NOMO-1 (cell line): ENCODE results near the gene FAM236B.
"Not testable (repeated sequence)": the region's sequence is repeated elsewhere in the genome, so short reads cannot be mapped to it uniquely, and the experiment has no call there.

Experiments used
- DNase-seq, 2 experiments: peaks; one replicate each; lab custom pipeline; 2025; ENCODE audit not compliant: unreplicated experiment in 2 of 2; lab: John Stamatoyannopoulos, UW

Gene FAM236B

GRCh38 chrX:72782560-72782959 lies at the start of gene FAM236B:
Gene FAM236B (minus strand): TSS chrX:72782660. CDS start chrX:72782560, 100 bp downstream.
- DNase-seq, result not testable (repeated sequence)

GRCh38 chrX:72830701-72831100 lies 48.2 kb upstream of the FAM236B start:
- not testable (repeated sequence) for DNase-seq

- not testable (repeated sequence) for DNase-seq
Observed at GRCh38 chrX:72808110-72808509, 25.6 kb upstream of the FAM236B start, which contains the start of gene FAM236D. Gene FAM236D (minus strand): TSS chrX:72808210. CDS start chrX:72808110, 100 bp downstream.

GRCh38 chrX:72790390-72790789 lies 7.9 kb upstream of the FAM236B start:
- DNase-seq, result not testable (repeated sequence)

- not testable (repeated sequence) for DNase-seq
Observed at GRCh38 chrX:72788142-72788541, 5.7 kb upstream of the FAM236B start.

GRCh38 chrX:72783964-72784363 lies 1.5 kb upstream of the FAM236B start:
- not testable (repeated sequence) for DNase-seq

- not testable (repeated sequence) for DNase-seq
Observed at GRCh38 chrX:72783365-72783936, 991 bp upstream of the FAM236B start.

GRCh38 chrX:72778146-72778545 lies 4.3 kb downstream of the FAM236B start:
- not testable (repeated sequence) for DNase-seq

GRCh38 chrX:72777467-72777790 lies 5.0 kb downstream of the FAM236B start:
- DNase-seq, result not testable (repeated sequence)

GRCh38 chrX:72776653-72777466 lies 5.6 kb downstream of the FAM236B start, which contains the start of gene DMRTC1B:
Gene DMRTC1B (plus strand): TSS chrX:72776890. CDS start chrX:72845136, 68,246 bp downstream.
- not testable (repeated sequence) for DNase-seq

- DNase-seq, result not testable (repeated sequence)
Observed at GRCh38 chrX:72760454-72760853, 22.0 kb downstream of the FAM236B start.

- not testable (repeated sequence) for DNase-seq
Observed at GRCh38 chrX:72748545-72748944, 33.9 kb downstream of the FAM236B start.

- not testable (repeated sequence) for DNase-seq
Observed at GRCh38 chrX:72745546-72745945, 36.9 kb downstream of the FAM236B start.

- no peak for DNase-seq
Observed at GRCh38 chrX:72735561-72735960, 46.9 kb downstream of the FAM236B start.

- DNase-seq, result not testable (repeated sequence)
Observed at GRCh38 chrX:72733636-72734035, 48.8 kb downstream of the FAM236B start.
